ENCODE results near the gene WDR27.

WDR27 gene

GRCh38 chr6:169666441-169666840 lies 35.4 kb downstream of the WDR27 start:
- TF ChIP-seq RAD21 (IDR thresholded peaks at IDR 0.05; ENCODE audit: low read depth): no peak
- no peak for TF ChIP-seq USF1 (IDR thresholded peaks at IDR 0.05)
- no peak for TF ChIP-seq CREB1 (IDR thresholded peaks at IDR 0.05; ENCODE audit: low read depth)
- TF ChIP-seq TEAD4 (IDR thresholded peaks at IDR 0.05): no peak
- no peak for TF ChIP-seq NFIC (IDR thresholded peaks at IDR 0.05)
- no peak for TF ChIP-seq CEBPB (IDR thresholded peaks at IDR 0.05)
- no peak for TF ChIP-seq EP300 (IDR thresholded peaks at IDR 0.05; ENCODE audit: borderline replicate concordance)

GRCh38 chr6:169665289-169665688 lies 36.5 kb downstream of the WDR27 start:
- TF ChIP-seq EGR1 (IDR thresholded peaks at IDR 0.05) (no peak), USF1 (IDR thresholded peaks at IDR 0.05) (no peak), ZBTB7A (IDR thresholded peaks at IDR 0.05; ENCODE audit: low read depth) (no peak), EP300 (IDR thresholded peaks at IDR 0.05; ENCODE audit: borderline replicate concordance) (no peak), TEAD4 (IDR thresholded peaks at IDR 0.05) (no peak), RAD21 (IDR thresholded peaks at IDR 0.05; ENCODE audit: low read depth) (no peak), YY1 (IDR thresholded peaks at IDR 0.05; ENCODE audit: low read depth) (no peak), CEBPB (IDR thresholded peaks at IDR 0.05) (no peak), TAF1 (IDR thresholded peaks at IDR 0.05; ENCODE audit: low read depth) (no peak)

DNA sequence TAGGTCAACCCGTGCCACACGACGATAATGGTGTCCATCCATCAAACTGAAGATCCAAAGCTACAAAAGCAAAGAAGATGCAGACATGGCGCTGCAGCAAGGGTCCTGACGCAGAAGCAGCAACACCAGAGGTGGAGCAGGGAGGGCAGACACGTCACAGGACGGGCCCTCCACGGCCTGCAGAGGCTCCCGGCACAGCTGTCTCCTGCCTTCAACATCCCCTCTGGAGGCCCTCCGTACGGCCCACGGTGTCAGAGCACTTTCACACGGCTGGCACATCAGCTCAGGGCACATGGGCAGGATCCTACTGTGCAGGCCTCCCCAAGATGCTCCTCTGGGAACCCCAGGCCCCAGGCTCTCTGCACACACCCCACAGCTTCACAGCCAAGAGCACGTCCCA lies 37.6 kb downstream of the WDR27 start:
- TF ChIP-seq EGR1 (IDR thresholded peaks at IDR 0.05) (no peak), ZBTB7A (IDR thresholded peaks at IDR 0.05; ENCODE audit: low read depth) (no peak), CEBPB (IDR thresholded peaks at IDR 0.05) (no peak), TAF1 (IDR thresholded peaks at IDR 0.05; ENCODE audit: low read depth) (no peak), EP300 (IDR thresholded peaks at IDR 0.05; ENCODE audit: borderline replicate concordance) (no peak), USF1 (IDR thresholded peaks at IDR 0.05) (no peak), CREB1 (IDR thresholded peaks at IDR 0.05; ENCODE audit: low read depth) (no peak), TCF12 (IDR thresholded peaks at IDR 0.05; ENCODE audit: low read depth) (no peak), TEAD4 (IDR thresholded peaks at IDR 0.05) (no peak), NFIC (IDR thresholded peaks at IDR 0.05) (no peak), FOXM1 (IDR thresholded peaks at IDR 0.05; ENCODE audit: borderline replicate concordance, low read depth) (no peak), RAD21 (IDR thresholded peaks at IDR 0.05; ENCODE audit: low read depth) (no peak), YY1 (IDR thresholded peaks at IDR 0.05; ENCODE audit: low read depth) (no peak)
- TF ChIP-seq, protein P1, sequence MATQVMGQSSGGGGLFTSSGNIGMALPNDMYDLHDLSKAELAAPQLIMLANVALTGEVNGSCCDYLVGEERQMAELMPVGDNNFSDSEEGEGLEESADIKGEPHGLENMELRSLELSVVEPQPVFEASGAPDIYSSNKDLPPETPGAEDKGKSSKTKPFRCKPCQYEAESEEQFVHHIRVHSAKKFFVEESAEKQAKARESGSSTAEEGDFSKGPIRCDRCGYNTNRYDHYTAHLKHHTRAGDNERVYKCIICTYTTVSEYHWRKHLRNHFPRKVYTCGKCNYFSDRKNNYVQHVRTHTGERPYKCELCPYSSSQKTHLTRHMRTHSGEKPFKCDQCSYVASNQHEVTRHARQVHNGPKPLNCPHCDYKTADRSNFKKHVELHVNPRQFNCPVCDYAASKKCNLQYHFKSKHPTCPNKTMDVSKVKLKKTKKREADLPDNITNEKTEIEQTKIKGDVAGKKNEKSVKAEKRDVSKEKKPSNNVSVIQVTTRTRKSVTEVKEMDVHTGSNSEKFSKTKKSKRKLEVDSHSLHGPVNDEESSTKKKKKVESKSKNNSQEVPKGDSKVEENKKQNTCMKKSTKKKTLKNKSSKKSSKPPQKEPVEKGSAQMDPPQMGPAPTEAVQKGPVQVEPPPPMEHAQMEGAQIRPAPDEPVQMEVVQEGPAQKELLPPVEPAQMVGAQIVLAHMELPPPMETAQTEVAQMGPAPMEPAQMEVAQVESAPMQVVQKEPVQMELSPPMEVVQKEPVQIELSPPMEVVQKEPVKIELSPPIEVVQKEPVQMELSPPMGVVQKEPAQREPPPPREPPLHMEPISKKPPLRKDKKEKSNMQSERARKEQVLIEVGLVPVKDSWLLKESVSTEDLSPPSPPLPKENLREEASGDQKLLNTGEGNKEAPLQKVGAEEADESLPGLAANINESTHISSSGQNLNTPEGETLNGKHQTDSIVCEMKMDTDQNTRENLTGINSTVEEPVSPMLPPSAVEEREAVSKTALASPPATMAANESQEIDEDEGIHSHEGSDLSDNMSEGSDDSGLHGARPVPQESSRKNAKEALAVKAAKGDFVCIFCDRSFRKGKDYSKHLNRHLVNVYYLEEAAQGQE (IDR thresholded peaks at IDR 0.05; ENCODE audit: low read depth): no peak
- TF ChIP-seq, protein P2, sequence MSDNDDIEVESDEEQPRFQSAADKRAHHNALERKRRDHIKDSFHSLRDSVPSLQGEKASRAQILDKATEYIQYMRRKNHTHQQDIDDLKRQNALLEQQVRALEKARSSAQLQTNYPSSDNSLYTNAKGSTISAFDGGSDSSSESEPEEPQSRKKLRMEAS (IDR thresholded peaks at IDR 0.05): no peak

DNA sequence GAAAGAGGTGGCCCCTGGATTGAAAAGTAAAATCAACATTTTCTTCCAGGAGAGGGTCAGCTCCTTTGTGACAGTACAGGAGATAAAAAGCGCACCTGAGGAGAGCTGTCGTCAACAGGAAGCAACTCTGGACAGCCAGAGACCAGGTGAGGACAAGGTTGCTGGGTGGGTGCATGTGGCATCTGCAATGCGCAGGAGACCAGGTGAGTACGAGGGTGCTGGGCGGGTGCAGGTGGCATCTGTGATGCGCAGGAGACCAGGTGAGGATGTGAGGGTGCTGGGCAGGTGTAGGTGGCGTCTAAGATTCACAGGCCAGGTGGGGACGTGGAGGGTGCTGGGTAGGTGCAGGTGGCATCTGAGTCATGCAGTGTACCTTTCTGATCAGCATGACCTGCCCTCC lies 38.4 kb downstream of the WDR27 start:
- TF ChIP-seq USF1 (IDR thresholded peaks at IDR 0.05) (no peak), ZBTB7A (IDR thresholded peaks at IDR 0.05; ENCODE audit: low read depth) (no peak), EP300 (IDR thresholded peaks at IDR 0.05; ENCODE audit: borderline replicate concordance) (no peak)
- TF ChIP-seq, protein P1 (IDR thresholded peaks at IDR 0.05; ENCODE audit: low read depth): no peak

GRCh38 chr6:169661391-169661756 lies 40.5 kb downstream of the WDR27 start:
- no peak for TF ChIP-seq NFIC (IDR thresholded peaks at IDR 0.05)
- TF ChIP-seq FOXM1 (IDR thresholded peaks at IDR 0.05; ENCODE audit: borderline replicate concordance, low read depth): no peak
- TF ChIP-seq RAD21 (IDR thresholded peaks at IDR 0.05; ENCODE audit: low read depth): no peak
- TF ChIP-seq TCF12 (IDR thresholded peaks at IDR 0.05; ENCODE audit: low read depth): no peak
- TF ChIP-seq TAF1 (IDR thresholded peaks at IDR 0.05; ENCODE audit: low read depth): no peak
- no peak for TF ChIP-seq EP300 (IDR thresholded peaks at IDR 0.05; ENCODE audit: borderline replicate concordance)
- TF ChIP-seq TEAD4 (IDR thresholded peaks at IDR 0.05): no peak

GRCh38 chr6:169660751-169661390 lies 41.0 kb downstream of the WDR27 start:
- TF ChIP-seq TAF1 (IDR thresholded peaks at IDR 0.05; ENCODE audit: low read depth) (no peak), RAD21 (IDR thresholded peaks at IDR 0.05; ENCODE audit: low read depth) (no peak), FOXM1 (IDR thresholded peaks at IDR 0.05; ENCODE audit: borderline replicate concordance, low read depth) (no peak), TEAD4 (IDR thresholded peaks at IDR 0.05) (no peak), CREB1 (IDR thresholded peaks at IDR 0.05; ENCODE audit: low read depth) (no peak), YY1 (IDR thresholded peaks at IDR 0.05; ENCODE audit: low read depth) (no peak), EP300 (IDR thresholded peaks at IDR 0.05; ENCODE audit: borderline replicate concordance) (no peak), EGR1 (IDR thresholded peaks at IDR 0.05) (no peak), ZBTB7A (IDR thresholded peaks at IDR 0.05; ENCODE audit: low read depth) (no peak), TCF12 (IDR thresholded peaks at IDR 0.05; ENCODE audit: low read depth) (no peak), NFIC (IDR thresholded peaks at IDR 0.05) (no peak), CEBPB (IDR thresholded peaks at IDR 0.05) (no peak), USF1 (IDR thresholded peaks at IDR 0.05) (no peak)
- TF ChIP-seq, protein P2 (IDR thresholded peaks at IDR 0.05): no peak
- TF ChIP-seq, protein P1 (IDR thresholded peaks at IDR 0.05; ENCODE audit: low read depth): no peak
